Measurements from ENCODE around the gene PTPRG. TPM values are rescaled to one million over a fixed set of nuclear protein-coding genes. Genes with fewer than 3 reads are reported as not detected.

PTPRG gene
- total RNA-seq, 2 donors from 2014 or later, result 26.0 to 26.3 TPM

DNA sequence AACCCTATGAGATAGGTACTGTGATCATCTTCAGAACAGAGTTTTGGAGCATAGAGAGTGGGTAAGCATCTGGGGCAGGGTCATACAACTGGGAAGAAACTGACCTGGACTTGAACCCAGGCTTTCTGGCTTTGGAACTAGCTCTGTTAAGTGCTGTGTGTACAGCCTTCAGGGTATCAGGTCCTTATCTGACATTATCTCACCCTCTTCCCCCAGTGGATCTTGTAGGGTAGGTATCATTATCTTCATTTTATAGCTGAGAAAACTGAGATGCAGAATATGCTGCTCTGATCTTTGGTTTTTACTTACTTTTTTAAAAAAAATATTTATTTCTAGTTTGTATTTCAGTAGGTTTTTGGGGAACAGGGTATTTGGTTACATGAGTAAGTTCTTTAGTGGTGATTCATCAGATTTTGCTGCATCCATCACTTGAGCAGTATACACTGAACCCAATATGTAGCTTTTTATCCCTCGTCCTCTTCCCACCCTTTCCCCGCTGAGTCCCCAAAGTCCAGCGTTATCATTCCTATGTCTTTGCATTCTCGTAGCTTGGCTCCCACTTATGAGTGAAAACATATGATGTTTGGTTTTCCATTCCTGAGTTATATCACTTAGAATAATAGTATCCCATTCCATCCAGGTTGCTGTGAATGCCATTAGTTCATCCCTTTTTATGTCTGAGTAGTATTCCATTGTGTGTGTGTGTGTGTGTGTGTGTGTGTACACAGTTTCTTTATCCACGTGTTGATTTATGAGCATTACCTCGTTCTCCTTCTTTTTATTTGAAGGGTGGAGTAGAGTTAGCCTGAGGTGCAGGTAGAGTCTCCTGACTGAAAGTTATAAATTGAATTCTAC is 271.2 kb downstream of the PTPRG start:
- H3K9ac ChIP-seq (ENCODE audit: low read depth in 2 of 2, low read length in 2 of 2), result no peak overlapping the region
- TF ChIP-seq, protein P1, sequence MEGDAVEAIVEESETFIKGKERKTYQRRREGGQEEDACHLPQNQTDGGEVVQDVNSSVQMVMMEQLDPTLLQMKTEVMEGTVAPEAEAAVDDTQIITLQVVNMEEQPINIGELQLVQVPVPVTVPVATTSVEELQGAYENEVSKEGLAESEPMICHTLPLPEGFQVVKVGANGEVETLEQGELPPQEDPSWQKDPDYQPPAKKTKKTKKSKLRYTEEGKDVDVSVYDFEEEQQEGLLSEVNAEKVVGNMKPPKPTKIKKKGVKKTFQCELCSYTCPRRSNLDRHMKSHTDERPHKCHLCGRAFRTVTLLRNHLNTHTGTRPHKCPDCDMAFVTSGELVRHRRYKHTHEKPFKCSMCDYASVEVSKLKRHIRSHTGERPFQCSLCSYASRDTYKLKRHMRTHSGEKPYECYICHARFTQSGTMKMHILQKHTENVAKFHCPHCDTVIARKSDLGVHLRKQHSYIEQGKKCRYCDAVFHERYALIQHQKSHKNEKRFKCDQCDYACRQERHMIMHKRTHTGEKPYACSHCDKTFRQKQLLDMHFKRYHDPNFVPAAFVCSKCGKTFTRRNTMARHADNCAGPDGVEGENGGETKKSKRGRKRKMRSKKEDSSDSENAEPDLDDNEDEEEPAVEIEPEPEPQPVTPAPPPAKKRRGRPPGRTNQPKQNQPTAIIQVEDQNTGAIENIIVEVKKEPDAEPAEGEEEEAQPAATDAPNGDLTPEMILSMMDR (IDR thresholded peaks at IDR 0.05), result no peak

DNA sequence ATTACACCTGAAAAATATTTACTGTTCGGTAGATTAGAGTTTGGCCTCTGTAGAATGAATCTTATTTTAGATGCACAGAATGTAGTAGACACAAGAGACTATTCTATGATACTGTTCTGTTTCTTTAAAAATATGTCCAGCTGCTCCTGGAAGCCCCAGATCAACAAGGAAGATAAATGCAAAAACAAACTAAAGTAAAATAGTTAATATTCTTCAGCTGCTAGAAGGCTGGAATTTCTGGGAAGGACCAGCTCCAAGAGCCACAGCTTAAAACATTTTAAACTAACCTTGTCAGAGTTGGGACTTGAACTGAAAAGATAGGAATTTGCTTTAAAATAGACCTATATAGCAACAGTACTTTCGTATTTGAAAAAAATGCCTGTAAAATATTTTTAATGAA is 277.9 kb downstream of the PTPRG start:
- no peaks in the 10 kb centered on the region for H3K36me3 ChIP-seq
- DNase-seq, result no peak
- H3K9me3 ChIP-seq, result no peaks in the 10 kb centered on the region
- intact Hi-C loops (cut with DNase I), result no loop called here
- H3K9ac ChIP-seq (ENCODE audit: low read depth in 2 of 2, low read length in 2 of 2), result no peak overlapping the region
- no peak overlapping the region for H3K4me3 ChIP-seq
- TF ChIP-seq, protein P1 (IDR thresholded peaks at IDR 0.05), result no peak
- H3K27ac ChIP-seq, result no peak overlapping the region
- H3K4me1 ChIP-seq, result no peaks in the 10 kb centered on the region
- H3K27me3 ChIP-seq, result no peaks in the 10 kb centered on the region

More for the DNA sequence above, 271.2 kb downstream of the PTPRG start:
- H3K9me3 ChIP-seq, result no peaks in the 10 kb centered on the region
- intact Hi-C loops (cut with DNase I), result no loop called here
- H3K27ac ChIP-seq, result no peak overlapping the region
- DNase-seq, result no peak
- H3K27me3 ChIP-seq, result no peaks in the 10 kb centered on the region
- H3K4me3 ChIP-seq, result no peak overlapping the region
- H3K36me3 ChIP-seq, result no peaks in the 10 kb centered on the region
- no peaks in the 10 kb centered on the region for H3K4me1 ChIP-seq

DNA sequence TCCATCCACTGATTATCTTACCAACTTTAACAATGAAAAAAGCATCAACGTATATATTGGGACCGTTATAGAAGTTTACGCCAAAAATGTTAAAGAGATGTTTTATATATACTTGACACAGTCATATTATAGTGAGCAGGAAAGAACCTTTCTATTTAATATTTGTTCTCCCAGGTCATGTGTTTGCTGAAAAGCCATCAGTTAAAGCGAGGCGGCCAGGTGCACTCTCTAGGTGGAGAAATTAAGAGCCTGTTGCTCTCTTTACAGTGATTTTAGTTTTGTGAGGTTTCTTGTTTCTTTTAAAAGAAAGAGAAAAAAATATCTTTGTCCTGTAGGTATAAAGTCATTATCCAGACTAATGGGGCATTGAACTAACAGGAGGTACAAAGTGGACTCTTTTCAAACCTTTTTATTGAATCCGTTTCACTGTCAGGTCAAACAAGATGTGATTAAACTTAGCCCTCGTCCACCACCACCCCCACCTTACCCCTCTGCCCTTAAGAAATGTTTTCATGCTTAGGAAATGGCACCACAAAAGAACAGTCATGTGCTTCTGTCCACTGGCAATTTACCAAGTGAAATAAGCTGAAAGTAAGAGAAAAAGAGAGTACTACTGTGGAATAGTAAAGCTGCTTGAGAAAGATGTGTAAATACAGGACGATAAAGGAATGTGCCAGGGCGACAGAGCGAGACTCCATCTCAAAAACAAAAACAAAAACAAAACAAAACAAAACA is 279.9 kb downstream of the PTPRG start:
- H3K27ac ChIP-seq, result no peak overlapping the region
- intact Hi-C loops (cut with DNase I), result no loop called here
- no peaks in the 10 kb centered on the region for H3K27me3 ChIP-seq
- H3K9me3 ChIP-seq, result no peaks in the 10 kb centered on the region
- no peak overlapping the region for H3K9ac ChIP-seq (ENCODE audit: low read depth in 2 of 2, low read length in 2 of 2)
- H3K36me3 ChIP-seq, result no peaks in the 10 kb centered on the region
- no peak overlapping the region for H3K4me3 ChIP-seq
- TF ChIP-seq, protein P1 (IDR thresholded peaks at IDR 0.05), result no peak
- no peaks in the 10 kb centered on the region for H3K4me1 ChIP-seq
- DNase-seq, result no peak

DNA sequence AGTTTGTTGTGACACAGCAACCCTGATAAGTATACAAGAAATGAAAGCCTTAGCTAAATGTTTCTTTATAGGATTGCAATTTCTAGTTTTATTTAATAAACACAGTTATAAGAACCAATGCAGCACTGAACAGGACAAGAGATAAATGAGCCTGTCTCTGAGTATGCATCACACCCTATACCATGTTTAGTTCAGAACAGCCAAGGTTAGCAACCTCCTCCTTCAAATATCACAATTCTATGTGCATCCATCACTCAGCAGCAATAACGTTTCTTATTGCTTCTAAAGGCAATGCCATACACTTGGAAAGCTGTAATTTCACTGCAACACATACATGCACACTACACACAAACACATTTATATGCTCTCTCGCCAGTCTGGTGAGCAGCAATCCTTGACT is 280.6 kb downstream of the PTPRG start:
- H3K27ac ChIP-seq, result no peak overlapping the region
- H3K9ac ChIP-seq (ENCODE audit: low read depth in 2 of 2, low read length in 2 of 2), result no peak overlapping the region
- DNase-seq, result no peak
- no peaks in the 10 kb centered on the region for H3K27me3 ChIP-seq
- TF ChIP-seq, protein P1 (IDR thresholded peaks at IDR 0.05), result no peak
- no peaks in the 10 kb centered on the region for H3K9me3 ChIP-seq
- H3K4me1 ChIP-seq, result no peaks in the 10 kb centered on the region
- intact Hi-C loops (cut with DNase I), result no loop called here
- no peak overlapping the region for H3K4me3 ChIP-seq
- no peaks in the 10 kb centered on the region for H3K36me3 ChIP-seq

DNA sequence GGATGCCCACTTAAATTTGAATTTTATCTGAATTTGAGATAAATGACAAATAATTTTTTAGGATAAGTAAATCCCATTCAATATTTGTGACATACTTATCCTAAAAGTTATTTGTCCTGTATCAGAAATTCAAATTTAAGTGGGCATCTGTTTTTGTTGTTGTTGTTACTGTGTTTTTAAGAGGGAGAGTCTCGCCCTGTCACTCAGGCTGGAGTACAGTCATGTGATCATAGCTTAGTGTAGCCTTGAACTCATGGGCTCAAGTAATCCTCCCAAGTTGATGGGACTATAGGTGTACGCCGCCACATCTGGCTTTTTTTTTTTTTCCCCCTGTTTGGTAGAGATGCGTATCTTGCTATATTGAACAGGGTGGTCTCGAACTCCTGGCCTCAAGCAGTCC is 283.0 kb downstream of the PTPRG start:
- DNase-seq, result no peak
- intact Hi-C loops (cut with DNase I), result no loop called here
- Histone ChIP-seq H3K9ac (ENCODE audit: low read depth in 2 of 2, low read length in 2 of 2) (no peak overlapping the region), H3K27ac (no peak overlapping the region), H3K9me3 (no peaks in the 10 kb centered on the region), H3K4me1 (no peaks in the 10 kb centered on the region), H3K36me3 (no peaks in the 10 kb centered on the region), H3K4me3 (no peak overlapping the region), H3K27me3 (no peaks in the 10 kb centered on the region)
- TF ChIP-seq, protein P1 (IDR thresholded peaks at IDR 0.05), result no peak
